ENCODE results near the gene WDR37.

- TF ChIP-seq NFYB (IDR thresholded peaks at IDR 0.05; ENCODE audit: insufficient read depth, low read depth, low read length) (no peak), RUNX3 (IDR thresholded peaks at IDR 0.05; ENCODE audit: low read length) (no peak)
Measured at GRCh38 chr10:1128649-1129048, 72.5 kb downstream of the WDR37 start.

All from GM12878 (cell line).